IPS-18c (cell line): ENCODE data around the gene RASA3.

ENCODE experiments used
- H3K4me3 ChIP-seq: 2 replicates; pipeline ENCODE4 v1.7.0; 2013; ENCODE audit warnings: low read depth, mild to moderate bottlenecking, low read length, moderate library complexity; ENCODE audit not compliant: insufficient read depth
- H3K9me3 ChIP-seq: one replicate; pipeline ENCODE4 v1.6.1; 2013; ENCODE audit warnings: mild to moderate bottlenecking, low read length, moderate library complexity; ENCODE audit not compliant: control insufficient read depth, insufficient read depth

RASA3 gene

DNA sequence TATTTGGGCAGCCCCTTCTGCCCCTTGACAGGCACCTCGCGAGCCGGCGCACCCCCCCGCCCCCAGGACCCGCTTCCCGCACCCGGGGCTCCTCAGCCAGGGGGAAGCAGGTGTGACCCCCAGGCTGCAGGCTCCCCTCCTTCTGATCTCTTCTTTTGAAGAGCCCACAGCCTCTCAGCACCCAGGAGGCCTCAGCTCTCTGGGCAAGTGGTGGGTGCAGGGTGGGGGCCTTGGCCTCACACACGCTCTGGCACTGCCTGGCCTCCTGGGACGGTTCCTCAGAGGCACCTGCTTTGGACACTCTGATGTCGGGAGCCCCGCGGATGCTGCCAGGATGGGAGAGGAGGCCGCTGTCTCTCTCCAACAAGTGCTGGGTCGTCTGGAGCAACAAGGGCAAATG is 157.0 kb downstream of the RASA3 start:
- no peak overlapping the region for H3K4me3 ChIP-seq
- no peaks in the 10 kb centered on the region for H3K9me3 ChIP-seq

DNA sequence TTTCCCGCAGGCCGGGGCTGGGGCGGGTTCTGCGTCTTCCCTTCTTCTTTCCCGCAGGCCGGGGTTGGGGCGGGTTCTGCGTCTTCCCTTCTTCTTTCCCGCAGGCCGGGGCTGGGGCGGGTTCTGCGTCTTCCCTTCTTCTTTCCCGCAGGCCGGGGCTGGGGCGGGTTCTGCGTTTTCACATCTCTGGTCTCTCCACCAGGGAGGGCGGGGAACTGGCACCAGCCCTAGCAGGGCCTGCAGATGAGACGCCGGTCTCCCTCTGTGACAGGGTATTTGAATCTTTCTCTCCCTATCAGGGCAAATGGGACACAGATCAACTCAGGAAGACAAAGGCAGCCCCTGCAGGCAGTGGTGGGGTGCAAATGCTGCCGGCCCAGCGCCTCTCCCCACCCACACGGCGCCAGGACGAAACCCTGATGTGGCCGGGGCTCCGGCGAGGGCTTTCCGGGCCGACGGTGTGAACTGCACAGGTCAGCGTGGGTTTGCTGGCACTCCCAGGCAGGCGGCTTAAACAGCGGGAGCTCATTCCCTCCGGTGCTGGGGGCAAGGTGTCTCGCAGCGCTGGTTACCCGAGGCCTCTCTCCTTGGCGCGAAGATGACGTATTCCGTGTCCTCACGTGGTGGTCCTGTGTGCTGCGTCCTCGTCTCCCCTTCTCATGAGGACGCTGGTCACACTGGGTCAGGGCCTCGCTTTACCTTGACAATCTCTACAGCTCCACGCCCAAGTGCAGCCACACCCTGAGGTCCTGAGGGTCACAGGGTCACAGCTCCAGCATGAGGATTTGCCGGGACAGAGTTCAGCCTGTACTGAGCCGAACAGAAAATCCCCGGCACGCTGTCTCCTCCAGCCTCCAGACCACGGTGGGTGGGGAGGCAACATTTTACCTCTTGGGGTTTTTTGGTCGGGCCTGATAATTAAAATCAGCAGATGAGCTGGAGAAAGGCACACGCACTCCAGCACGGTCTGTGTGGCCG is 157.8 kb downstream of the RASA3 start:
- Histone ChIP-seq H3K4me3 (no peak overlapping the region), H3K9me3 (no peaks in the 10 kb centered on the region)

DNA sequence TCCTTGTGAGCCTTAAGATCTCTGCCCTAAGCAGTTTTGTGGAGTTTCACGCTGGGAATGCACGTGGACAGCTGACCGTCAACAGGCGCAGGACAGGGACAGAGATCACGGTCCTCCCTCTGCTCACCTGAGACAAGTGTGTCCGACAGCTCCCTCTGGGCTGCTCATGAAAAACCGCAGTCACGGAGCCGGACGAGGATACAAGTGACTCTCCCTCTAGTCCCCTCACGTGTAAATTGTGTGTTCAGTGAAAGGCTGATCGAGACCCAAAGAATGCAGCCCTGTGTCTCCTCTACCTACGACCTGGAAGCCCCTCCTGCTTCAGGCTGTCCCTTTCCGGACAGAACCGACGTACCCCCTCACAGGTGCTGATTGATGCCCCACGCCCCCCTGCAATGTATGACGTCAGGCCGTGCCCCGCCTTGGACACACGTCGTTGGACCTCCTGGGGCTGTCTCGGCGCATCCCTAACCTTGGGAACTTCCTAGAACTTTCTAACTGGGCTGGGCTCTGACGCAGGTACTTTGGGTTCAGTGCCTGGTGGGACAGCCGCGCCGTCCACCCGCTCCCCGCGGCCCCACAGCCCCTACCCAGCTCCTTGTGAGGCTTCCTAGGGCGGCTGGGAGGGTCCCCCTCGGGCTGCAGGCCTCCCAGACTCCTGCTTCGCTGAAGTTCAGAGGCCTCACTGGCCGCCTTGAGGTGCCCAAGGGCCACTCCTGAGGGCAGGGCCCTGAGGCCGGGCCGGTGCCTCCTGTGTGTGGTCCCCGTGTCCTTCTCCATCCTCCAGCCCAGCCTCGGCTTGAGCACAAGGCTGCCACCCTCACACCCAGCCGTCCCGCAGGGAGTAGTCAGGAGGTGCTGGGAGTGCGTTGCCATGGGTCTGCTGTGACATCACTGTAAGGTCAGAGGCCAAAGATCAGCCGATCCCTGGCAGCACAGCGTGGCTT is 158.9 kb downstream of the RASA3 start, which contains the start of gene C13orf46:
C13orf46 (minus strand) TSS at position 859 of the 947 bp plus-strand sequence; CDS start at position 780, 79 bp downstream.
- Histone ChIP-seq H3K4me3 (no peak within 1 kb of the TSS), H3K9me3 (no peaks in the 10 kb centered on the region)

DNA sequence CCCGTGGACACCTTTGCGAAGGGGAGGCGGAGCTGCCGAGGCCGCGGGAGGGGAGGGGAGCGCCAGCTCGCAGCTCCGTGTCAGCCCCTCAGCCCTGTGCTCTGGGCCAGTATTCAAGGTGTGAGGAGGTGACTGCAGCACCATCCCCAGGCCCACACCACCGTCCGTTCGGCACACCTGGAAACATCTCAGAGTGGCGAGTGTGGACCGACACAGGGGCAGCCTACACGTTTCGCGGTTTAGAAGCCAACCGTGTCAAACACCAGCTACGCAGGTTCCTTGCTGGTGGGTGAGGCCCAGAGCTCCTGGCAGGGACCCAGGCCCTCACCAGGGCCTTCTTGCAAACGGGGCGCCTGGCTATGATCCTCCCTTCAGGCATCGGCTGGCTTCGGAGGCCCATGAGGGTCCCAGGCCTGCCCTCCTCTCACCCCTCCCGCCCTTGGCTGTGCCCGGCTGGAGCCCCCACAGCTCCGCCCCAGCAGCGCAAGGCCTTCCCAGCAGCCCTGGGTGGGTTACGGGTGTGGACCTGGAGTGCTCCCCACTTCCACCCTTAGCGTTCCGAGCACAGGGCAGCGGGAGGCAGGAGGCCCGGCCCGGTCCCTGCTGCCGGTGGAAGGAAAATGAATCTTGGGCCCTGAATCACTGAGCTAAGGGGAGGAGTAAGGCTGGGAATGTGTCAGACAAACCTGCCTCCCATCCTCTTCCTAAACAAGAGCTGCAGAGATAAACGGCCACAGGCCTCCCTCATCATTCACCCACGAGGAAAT is 159.8 kb downstream of the RASA3 start:
- no peak overlapping the region for H3K4me3 ChIP-seq
- no peaks in the 10 kb centered on the region for H3K9me3 ChIP-seq

DNA sequence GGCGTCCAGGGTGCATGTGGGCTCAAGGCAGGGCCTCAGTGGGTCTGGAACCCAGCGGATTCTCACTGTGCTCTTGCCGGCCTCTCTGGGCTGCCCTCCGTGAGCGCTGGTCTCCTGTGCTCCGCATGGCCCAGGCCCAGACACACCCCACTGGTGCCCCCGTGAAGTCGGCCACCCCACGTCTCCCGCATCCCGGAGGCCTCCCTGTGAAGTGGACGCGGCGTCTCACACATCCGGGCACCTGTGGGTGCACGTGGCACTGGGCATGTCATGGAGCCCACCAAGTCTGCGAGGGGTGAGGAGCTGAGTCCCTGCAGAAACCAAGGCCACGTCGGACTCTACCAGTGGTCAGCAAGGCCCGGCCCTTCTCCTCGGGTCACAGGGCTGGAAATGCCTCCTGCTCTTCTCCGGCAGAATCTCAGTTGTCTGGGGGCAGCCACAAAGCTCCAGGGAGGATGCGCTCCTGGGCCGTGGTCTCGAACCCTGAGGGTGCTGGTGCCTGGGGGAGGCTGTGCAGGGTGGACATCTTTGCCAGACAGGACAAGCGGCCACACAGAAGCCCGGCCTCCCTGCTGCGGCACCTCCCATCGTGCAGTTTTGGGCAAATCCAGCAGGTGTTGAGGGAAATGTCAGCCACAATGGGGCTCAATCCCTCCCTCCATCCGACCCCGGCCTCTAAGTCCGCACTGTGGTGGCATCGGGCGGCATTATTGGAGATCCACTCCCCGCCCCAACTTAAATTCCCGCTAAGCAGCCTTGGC is 160.8 kb downstream of the RASA3 start:
- Histone ChIP-seq H3K9me3 (no peaks in the 10 kb centered on the region), H3K4me3 (no peak overlapping the region)

DNA sequence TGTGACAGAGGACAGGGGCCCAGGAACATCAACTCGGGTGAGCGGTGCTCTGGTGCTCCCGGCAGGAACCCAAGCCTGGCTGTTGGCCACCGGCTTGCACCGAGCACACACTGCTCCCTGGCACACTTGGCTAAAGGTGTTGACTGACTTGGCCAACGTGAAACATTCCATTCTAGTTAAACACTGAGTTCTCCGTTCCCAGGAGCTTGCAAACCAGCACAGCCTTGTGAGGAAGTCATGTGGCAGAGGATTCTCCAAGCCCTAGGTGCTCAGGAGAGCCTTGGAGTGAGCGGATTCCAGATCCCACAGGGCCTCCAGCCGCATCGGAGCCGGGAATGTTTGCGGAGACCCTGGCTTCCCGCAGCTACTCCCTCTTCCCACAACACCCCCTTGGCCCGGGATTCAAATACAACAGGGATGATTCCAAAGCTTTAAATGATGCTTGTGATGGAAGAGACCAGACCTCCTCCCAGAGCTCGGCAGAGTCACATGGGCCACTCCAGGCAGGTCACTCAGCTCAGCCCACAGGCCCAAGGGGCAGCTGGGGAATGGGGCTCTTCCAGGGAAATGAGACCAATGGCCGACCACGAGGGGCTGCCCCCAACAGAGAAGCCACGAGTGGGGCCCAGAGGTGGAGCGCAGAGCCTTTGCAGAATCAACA is 161.5 kb downstream of the RASA3 start:
- Histone ChIP-seq H3K4me3 (no peak overlapping the region), H3K9me3 (no peaks in the 10 kb centered on the region)

DNA sequence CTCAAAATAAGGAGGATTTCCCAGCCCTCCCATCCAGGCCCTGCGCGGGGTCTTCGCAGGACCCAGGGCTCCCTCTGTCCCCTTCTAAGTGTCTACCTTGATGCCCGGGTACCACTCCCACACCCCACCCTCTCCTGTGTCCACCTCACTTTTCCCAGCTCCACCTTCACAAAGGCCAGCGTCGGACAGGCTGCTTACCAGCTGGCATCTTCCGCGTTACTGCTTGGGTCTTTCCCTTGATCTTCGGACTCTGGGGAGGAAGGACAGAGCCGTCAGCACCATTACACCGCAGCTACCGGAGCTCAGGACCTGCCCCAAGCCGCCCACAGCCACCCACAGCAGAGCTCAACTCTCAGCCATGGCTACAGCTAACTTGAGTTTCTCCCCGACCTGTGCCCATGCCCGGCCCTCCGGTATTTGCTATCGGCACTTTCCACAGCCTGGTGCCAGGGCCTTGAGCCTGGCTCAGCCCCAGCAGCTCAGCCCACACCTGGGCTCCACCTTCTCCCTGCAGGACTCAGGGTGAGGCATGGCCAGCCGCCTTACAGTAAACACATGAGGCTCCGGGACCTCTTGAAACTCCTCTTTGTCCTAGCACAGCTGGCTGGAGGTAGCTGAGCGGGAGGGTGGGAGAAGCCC is 162.3 kb downstream of the RASA3 start:
- Histone ChIP-seq H3K4me3 (no peak overlapping the region), H3K9me3 (no peaks in the 10 kb centered on the region)

DNA sequence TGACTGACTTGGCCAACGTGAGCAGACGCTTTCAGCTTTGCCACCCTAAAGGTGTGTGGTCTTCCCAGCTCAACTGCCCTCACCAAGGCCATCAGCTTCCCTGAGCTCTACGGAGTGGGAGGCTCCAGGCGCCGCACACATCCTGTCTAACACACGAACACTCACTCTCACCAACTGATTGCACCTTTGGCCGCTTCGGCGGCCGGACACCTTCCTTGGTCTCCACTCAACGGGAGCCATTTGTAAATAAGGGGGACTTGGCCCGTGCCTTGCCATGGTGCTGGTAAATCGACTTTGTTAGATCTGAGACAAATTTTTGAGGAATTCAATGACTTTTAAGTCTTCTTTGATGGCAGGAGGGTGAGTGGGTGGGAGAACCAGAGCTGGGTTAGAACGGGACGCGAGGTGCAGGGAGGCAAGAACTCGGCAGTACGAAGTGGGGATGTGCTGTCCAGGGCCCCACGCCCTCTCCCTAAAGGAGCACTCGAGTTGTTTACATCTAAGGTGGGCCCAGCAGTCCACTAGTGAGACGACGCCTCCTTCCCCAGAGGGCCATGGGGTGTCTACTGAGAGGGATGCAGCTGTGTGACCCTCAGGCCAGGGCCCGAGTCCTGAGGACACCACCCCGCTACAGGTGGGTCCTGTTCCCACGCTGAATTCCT is 163.0 kb downstream of the RASA3 start:
- no peak overlapping the region for H3K4me3 ChIP-seq
- H3K9me3 ChIP-seq, result no peaks in the 10 kb centered on the region

DNA sequence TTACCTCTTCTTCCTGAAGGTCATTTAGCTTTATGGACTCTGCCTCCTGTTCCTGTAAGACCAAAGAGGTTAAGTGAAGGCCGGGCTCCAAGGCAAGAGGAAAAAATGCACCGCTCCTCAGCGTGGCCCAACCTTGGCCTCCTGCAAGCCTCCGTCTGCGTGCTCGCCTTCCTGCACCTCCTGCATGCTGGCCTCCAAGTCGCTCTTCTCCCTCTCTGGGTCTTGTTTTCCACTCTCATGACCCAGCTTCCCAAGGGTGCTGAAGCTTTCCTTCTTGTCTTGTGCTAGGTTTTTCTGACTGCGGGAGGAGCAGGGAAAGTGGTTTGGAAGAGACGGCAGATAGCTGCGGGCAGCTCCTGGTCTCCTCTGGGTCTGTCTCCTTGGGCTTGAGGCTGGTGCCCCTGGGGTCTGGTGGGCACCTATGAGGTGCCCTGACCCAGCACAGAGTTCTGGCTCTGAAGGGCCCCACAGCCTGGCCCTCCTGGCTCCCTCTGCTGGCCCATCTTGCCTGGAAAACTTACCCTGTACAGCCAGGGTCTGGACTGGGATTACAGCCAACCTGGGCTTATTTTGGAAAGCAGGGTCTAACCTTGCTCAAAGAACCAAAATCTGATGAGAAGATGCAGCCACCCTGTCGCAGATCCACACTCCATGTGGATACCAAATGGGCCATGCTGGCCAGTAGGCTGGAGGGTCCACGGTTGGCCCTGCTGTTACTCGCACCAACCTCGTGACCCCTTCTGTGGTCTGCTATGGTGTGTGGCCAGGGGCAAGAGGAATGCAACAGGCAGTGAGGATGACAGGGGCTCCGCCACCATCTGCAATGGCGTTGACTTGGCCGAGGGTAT is 163.7 kb downstream of the RASA3 start:
- Histone ChIP-seq H3K9me3 (no peaks in the 10 kb centered on the region), H3K4me3 (no peak overlapping the region)

DNA sequence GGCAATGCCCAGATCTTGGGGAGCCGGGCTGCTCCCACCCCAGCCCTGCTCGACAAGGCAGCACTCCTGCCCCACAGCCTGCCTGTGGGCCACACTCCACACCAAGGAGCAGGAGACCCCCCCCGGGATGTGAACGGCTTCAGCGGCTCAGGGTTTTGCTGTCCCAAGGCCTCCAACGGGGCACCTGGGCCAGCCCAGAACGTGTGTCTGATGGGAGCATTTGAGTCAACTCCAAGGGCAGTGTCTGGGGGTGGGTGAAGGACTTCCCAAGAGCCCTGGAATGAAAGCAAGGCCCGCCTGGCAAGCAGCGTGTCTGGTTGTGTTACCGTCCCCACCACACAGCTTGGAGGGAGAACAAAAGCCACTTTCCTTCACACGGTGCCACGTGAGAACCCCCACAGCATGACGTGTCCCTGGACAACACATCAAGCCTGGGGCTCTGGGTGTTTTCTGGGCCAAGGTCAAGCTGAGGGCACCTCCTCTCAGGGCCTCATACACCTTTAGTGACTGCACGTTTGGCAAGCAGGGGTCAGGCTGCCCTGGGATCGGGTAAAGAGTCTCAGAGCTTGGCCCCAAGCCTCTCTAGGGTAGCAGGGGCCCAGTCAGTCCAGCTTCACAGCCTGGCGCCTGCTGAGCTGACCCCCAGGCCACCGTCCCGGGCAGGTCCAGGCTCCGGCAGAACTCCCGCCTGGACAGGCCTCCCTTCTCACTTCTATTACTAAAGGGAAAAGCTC is 164.5 kb downstream of the RASA3 start:
- H3K9me3 ChIP-seq, result no peaks in the 10 kb centered on the region
- no peak overlapping the region for H3K4me3 ChIP-seq

DNA sequence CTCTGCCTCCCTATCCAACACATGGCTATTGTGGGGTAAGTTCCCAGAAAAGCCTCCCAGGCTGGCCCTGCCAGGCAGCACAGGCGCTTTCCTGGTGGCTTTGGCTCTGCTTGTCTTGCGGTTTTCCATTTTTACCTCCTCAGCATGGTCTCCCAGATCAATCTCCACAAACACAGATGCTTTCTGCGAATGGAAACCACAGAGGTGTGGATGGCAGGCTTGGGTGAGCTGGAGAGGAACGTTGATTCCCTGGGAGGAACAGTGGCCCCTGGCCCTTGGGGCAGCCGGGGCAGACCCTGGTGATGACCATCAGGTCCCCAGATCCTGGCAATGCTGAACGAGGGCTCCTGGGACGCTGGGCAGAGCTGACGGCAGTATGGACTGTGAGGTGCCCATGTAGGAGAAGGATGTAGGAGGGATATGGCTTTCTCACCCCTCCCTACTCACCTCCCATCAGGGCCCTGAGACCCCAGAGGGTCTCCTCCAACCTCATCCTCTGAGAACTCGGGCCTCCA is 165.2 kb downstream of the RASA3 start:
- no peaks in the 10 kb centered on the region for H3K9me3 ChIP-seq
- H3K4me3 ChIP-seq, result no peak overlapping the region

DNA sequence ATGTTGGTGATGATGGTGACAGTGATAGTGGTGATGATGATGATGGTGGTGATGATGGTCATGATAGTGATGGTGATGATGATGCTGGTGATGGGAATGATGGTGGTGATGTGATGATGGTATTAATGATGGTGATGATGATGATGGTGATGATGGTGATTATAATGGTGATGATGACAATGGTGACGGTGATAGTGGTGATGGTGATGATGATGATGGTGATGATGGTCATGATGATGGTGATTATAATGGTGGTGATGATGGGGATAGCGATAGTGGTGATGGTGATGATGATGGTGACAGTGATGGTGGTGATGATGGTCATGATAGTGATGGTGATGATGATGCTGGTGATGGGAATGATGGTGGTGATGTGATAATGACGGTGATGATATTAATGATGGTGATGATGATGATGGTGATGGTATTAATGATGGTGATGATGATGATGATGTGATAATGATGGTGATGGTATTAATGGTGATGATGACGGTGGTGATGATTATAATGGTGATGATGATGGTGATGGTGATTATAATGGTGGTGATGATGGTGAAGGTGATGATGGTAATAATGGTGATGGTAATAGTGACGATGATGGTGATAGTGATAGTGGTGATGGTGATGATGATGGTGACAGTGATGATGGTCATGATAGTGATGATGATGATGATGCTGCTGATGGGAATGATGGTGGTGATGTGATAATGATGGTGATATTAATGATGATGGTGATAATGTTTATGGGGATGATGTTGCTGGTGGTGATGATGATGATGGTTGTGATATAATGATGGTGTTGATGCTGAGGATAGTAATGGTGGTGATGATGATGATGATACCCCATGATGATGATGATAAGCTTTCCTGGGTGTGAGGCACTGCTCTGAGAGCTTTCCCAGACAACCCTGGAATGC is 166.2 kb downstream of the RASA3 start:
- H3K9me3 ChIP-seq, result no peaks in the 10 kb centered on the region

DNA sequence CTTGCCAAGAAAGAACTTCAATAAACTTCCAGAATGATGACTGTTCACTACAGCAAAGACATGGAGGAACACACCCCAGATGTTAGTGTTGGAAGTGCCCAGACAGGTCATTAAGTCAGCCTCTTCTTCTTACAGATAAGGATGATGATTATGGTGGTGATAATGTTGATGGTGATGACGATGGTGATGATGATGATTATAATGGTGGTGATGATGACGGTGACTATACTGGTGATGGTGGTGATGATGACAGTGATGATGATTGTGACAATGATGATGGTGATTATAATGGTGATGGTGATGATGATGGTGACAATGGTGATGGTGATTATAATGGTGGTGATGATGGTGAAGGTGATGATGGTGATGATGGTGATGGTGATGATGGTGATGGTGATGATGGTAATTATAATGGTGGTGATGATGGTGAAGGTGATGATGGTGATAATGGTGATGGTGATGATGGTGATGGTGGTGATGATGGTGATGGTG is 167.0 kb downstream of the RASA3 start:
- no peak overlapping the region for H3K4me3 ChIP-seq
- H3K9me3 ChIP-seq, result no peaks in the 10 kb centered on the region

More for the DNA sequence above, 166.2 kb downstream of the RASA3 start:
- no peak overlapping the region for H3K4me3 ChIP-seq
